K562 (cell line): ENCODE measurements around the gene EEF2K. TPM values are rescaled to one million over a fixed set of nuclear protein-coding genes. Genes with fewer than 3 reads are reported as not detected.

Source experiments
- ATF7 ChIP-seq: fragments of 450-650 bp; IDR thresholded peaks from 2 replicates; pipeline ENCODE4 v1.7.1; 2014; ENCODE audit warnings: mild to moderate bottlenecking, moderate library complexity
- CBX5 ChIP-seq: IDR thresholded peaks from 2 replicates; pipeline ENCODE4 v1.6.1; 2014; ENCODE audit warnings: low read depth, borderline replicate concordance
- HMGN3 ChIP-seq: IDR thresholded peaks from 2 replicates; pipeline ENCODE4 v1.6.1; 2011; ENCODE audit warnings: borderline replicate concordance, low read depth, mild to moderate bottlenecking, mixed read lengths, low read length; ENCODE audit not compliant: insufficient read length; ENCODE audit errors: extremely low read depth
- JUND ChIP-seq, 2 experiments: IDR thresholded peaks; 2 replicates in 1 of 2; 3 replicates in 1 of 2; pipeline ENCODE4 v1.6.1; 2011; ENCODE audit warnings: borderline replicate concordance in 2 of 2, low read depth in 2 of 2, low read length in 2 of 2, improper control_type of control experiment in 1 of 2, missing biosample characterization in 1 of 2, missing genetic modification characterization in 1 of 2, missing genetic modification reagents in 1 of 2
- MCM5 ChIP-seq: fragments of 450-650 bp; IDR thresholded peaks from 2 replicates; pipeline ENCODE4 v1.6.1; 2016; ENCODE audit warnings: low read depth
- MYNN ChIP-seq, 2 experiments: sonication (generic); formaldehyde crosslinking in 1 of 2; IDR thresholded peaks; 2 replicates each; pipeline versions ENCODE4 v1.5.0 to v1.6.1; 2016 to 2020; ENCODE audit warnings: antibody characterized with exemption in 1 of 2, missing genetic modification reagents in 1 of 2
- POLR2AphosphoS2 ChIP-seq: IDR thresholded peaks from 2 replicates; pipeline ENCODE4 v1.6.1; 2012; ENCODE audit warnings: low read length, improper control_type of control experiment
- RFX5 ChIP-seq: IDR thresholded peaks from 2 replicates; pipeline ENCODE4 v1.6.1; 2011; ENCODE audit warnings: low read depth, mild to moderate bottlenecking, improper control_type of control experiment, low read length
- XRCC4 ChIP-seq: IDR thresholded peaks from one replicate; pipeline ENCODE4 v1.6.1; 2011; ENCODE audit not compliant: insufficient read depth, insufficient read length; ENCODE audit errors: extremely low read depth
- ZKSCAN3 ChIP-seq: fragments of 250-450 bp; sonication (Bioruptor Pico); IDR thresholded peaks from 2 replicates; pipeline ENCODE4 v1.4.0; 2020
- ZNF24 ChIP-seq: fragments of 450-650 bp; IDR thresholded peaks from 2 replicates; pipeline ENCODE4 v1.6.1; 2016
- polyA plus RNA-seq, 8 experiments: library from polyadenylated mRNA; depleted of rRNA in 4 of 8; stranded (reverse) in 5 of 8; unstranded in 3 of 8; fragments of >200 nt; fragmentation: Nextera tagmentation in 2 of 8; fragmentation: Illumina TruSeq in 1 of 8; extraction: Ambion mirVana in 2 of 8; extraction: Trizol in 1 of 8; gene quantifications; 2 replicates each; pipeline versions ENCODE4 v1.2.1 to v1.2.3, GENCODE V29; 2011 to 2014; ENCODE audit warnings: inconsistent platforms in 1 of 8, missing spikeins in 1 of 8
- total RNA-seq, 7 experiments: library from RNA; depleted of rRNA in 6 of 7; stranded (reverse); fragments of >200 nt in 6 of 7; fragmentation: Illumina TruSeq in 2 of 7; extraction: Trizol in 2 of 7; gene quantifications; 2 replicates each; pipeline versions ENCODE4 v1.2.1 to v1.2.3, GENCODE V29; 2011 to 2021; ENCODE audit warnings: low replicate concordance in 1 of 7
- TF ChIP-seq, protein P1 (sequence below): fragments of 200-800 bp; sonication (Bioruptor generic); IDR thresholded peaks from 2 replicates; pipeline ENCODE4 v1.6.1; 2016; ENCODE audit warnings: missing genetic modification characterization, missing compliant biosample characterization
- TF ChIP-seq, protein P2 (sequence below), 2 experiments: fragments of 450-650 bp; IDR thresholded peaks; 2 replicates each; pipeline ENCODE4 v1.6.1; 2016; ENCODE audit warnings: mild to moderate bottlenecking in 2 of 2, borderline replicate concordance in 1 of 2, low read depth in 1 of 2, moderate library complexity in 1 of 2

EEF2K gene
- total and polyA plus RNA-seq, 9 of the 15 experiments (the other 6 are each of a cell fraction or from before 2014, with no cell fraction given), result 3.0 to 35.2 (median 12.2) TPM

DNA sequence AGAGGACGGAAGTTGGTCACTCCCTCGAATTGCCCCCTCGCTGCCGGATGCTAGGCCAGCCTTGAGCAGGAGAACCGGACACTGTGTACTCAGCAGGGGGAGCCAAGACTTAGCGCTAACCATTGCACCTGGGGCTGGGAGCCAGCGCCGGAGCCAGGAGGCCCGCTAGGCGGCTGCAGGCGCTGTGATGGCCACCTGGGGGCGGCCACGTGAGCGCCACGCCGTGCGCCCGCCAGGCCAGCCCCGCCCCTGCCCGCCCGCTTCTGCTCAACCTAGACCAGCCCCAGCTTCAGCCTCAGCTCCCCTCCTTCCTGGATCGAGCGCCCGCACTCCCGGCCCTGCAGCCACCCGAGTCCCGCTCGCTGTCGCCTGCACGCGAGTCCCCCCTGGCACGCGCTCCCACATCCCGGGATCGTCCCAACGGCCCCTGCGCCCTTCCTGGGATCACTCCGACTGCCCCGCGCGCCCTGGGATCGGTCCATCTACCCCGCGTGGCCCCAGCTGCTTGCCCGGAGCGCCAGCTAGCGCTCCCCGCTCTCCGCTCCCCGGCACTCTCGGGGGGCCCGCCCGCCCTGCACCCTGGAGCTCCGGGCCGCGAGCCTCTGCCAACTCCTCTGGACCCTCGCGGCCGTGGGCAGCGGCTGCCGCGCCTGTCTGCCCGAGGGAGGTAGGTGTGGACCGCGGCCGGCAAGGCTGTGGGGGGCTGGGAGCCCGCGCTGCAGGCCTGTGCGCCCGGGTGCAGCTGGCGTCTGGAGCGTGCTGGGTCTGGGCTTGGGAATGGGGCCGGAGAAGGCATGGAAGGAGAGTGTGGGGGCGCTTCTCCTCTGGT, at the start of gene EEF2K (continued):
- TF ChIP-seq POLR2AphosphoS2 (no peak), HMGN3 (peak; percentile 96), MCM5 (no peak), ZNF24 (peak; percentile 83), RFX5 (no peak), CBX5 (0 out of 2 replicates have a peak, but pooled peaks have one; percentile 55), MYNN (IDR thresholded peaks at IDR 0.05) (peak; percentile 61), MYNN (CRISPR knock-in tag; IDR thresholded peaks at IDR 0.05) (0 out of 2 replicates have a peak, but pooled peaks have one; percentile 11), XRCC4 (no peak), ATF7 (peak; percentile 86), ZKSCAN3 (CRISPR knock-in tag) (no peak), JUND (IDR thresholded peaks at IDR 0.05; ENCODE audit: borderline replicate concordance, low read depth, low read length) (peak; percentile 77), JUND (tag; IDR thresholded peaks at IDR 0.05; ENCODE audit: borderline replicate concordance, low read depth, low read length) (peak; percentile 84; the same call in 1 of the 3 replicates)
- TF ChIP-seq, protein P1, sequence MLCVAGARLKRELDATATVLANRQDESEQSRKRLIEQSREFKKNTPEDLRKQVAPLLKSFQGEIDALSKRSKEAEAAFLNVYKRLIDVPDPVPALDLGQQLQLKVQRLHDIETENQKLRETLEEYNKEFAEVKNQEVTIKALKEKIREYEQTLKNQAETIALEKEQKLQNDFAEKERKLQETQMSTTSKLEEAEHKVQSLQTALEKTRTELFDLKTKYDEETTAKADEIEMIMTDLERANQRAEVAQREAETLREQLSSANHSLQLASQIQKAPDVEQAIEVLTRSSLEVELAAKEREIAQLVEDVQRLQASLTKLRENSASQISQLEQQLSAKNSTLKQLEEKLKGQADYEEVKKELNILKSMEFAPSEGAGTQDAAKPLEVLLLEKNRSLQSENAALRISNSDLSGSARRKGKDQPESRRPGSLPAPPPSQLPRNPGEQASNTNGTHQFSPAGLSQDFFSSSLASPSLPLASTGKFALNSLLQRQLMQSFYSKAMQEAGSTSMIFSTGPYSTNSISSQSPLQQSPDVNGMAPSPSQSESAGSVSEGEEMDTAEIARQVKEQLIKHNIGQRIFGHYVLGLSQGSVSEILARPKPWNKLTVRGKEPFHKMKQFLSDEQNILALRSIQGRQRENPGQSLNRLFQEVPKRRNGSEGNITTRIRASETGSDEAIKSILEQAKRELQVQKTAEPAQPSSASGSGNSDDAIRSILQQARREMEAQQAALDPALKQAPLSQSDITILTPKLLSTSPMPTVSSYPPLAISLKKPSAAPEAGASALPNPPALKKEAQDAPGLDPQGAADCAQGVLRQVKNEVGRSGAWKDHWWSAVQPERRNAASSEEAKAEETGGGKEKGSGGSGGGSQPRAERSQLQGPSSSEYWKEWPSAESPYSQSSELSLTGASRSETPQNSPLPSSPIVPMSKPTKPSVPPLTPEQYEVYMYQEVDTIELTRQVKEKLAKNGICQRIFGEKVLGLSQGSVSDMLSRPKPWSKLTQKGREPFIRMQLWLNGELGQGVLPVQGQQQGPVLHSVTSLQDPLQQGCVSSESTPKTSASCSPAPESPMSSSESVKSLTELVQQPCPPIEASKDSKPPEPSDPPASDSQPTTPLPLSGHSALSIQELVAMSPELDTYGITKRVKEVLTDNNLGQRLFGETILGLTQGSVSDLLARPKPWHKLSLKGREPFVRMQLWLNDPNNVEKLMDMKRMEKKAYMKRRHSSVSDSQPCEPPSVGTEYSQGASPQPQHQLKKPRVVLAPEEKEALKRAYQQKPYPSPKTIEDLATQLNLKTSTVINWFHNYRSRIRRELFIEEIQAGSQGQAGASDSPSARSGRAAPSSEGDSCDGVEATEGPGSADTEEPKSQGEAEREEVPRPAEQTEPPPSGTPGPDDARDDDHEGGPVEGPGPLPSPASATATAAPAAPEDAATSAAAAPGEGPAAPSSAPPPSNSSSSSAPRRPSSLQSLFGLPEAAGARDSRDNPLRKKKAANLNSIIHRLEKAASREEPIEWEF (CRISPR knock-in tag), result no peak
- TF ChIP-seq, protein P2, sequence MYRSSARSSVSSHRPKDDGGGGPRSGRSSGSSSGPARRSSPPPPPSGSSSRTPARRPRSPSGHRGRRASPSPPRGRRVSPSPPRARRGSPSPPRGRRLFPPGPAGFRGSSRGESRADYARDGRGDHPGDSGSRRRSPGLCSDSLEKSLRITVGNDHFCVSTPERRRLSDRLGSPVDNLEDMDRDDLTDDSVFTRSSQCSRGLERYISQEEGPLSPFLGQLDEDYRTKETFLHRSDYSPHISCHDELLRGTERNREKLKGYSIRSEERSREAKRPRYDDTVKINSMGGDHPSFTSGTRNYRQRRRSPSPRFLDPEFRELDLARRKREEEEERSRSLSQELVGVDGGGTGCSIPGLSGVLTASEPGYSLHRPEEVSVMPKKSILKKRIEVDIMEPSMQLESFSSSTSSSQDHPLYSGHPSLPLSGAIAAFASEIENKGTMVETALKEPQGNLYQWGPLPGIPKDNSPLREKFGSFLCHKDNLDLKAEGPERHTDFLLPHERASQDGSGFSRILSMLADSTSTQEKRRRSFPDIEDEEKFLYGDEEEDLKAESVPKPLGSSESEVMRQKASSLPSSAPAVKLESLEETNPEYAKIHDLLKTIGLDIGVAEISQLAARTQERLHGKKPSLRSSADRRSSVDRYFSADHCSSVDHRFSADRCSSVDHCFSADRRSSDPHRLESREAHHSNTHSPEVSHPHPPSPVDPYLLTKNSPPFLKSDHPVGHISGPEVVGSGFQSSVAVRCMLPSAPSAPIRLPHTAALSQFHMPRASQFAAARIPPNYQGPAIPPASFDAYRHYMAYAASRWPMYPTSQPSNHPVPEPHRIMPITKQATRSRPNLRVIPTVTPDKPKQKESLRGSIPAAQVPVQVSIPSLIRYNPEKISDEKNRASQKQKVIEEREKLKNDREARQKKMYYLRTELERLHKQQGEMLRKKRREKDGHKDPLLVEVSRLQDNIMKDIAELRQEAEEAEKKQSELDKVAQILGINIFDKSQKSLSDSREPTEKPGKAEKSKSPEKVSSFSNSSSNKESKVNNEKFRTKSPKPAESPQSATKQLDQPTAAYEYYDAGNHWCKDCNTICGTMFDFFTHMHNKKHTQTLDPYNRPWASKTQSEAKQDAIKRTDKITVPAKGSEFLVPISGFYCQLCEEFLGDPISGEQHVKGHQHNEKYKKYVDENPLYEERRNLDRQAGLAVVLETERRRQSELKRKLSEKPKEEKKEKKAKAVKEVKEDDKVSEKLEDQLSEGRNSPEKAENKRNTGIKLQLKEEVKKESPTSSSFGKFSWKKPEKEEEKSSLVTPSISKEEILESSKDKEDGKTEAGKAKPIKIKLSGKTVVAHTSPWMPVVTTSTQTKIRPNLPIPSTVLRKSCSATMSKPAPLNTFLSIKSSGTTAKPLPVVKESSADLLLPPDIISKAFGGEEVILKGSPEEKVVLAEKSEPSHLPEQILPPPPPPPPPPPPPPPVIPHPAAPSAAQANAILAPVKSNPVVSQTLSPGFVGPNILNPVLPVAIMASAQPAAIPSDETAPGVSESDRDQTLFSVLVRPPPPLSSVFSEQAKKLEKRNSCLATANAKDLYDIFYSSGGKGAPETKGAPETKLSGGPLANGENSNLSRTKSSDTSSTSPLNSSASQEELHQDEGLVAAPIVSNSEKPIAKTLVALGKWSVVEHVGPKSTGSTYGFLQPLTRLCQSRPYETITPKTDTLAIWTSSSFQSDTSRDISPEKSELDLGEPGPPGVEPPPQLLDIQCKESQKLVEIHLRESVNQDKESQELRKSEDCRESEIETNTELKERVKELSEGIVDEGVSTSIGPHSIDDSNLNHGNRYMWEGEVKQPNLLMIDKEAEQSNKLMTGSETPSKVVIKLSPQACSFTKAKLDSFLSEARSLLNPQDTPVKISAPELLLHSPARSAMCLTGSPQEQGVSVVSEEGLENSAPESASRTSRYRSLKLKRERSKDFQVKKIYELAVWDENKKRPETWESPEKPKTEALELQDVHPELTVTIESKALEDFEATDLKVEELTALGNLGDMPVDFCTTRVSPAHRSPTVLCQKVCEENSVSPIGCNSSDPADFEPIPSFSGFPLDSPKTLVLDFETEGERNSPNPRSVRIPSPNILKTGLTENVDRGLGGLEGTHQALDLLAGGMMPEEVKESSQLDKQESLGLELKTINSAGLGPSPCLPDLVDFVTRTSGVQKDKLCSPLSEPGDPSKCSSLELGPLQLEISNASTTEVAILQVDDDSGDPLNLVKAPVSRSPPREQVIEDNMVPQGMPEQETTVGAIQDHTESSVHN (IDR thresholded peaks at IDR 0.05; ENCODE audit: borderline replicate concordance in 1 of 2, low read depth in 1 of 2), result no peak
